ENCODE data around the gene TREML1.

- TF ChIP-seq CTCF (conservative IDR thresholded peaks at IDR 0.05; ENCODE audit: low read depth, low read length) = no peak
- no peak for TF ChIP-seq EZH2 (IDR thresholded peaks at IDR 0.05; ENCODE audit: borderline replicate concordance, low read depth, low read length, poor library complexity, severe bottlenecking)
These were observed 16.5 kb upstream of the TREML1 start for GRCh38 chr6:41170547-41171160.

Measured in A673 (cell line).